Measurements from ENCODE around the gene BAD.

DNA sequence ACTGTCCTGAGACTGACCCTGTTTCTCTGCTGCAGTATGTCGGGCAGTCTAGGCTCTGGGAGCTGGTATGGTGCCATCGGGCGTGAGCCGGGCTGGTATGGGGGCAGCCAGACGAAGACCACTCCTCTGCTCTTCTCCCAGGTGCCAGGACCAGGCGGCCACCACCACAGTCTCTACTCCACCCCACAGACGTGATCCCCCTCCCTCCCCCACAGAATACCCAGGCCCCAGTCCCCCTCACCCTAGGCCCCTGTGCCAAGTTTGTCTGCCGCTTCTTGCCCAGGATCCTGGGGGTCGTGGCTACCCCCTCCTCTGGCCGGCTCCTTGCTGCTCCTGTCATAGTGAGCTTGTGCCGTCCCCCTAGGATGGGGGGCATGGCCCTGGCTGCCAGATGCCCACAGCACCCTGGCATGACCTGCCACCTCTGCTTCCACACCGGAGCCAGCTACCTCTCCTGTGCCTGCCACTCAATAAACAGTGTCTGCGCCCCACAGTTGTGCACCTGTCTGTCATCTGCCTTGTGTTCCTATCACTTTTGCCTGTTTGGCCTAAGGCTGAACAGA lies 4.6 kb upstream of the BAD start:
- TF ChIP-seq POLR2AphosphoS5 (IDR thresholded peaks at IDR 0.05; ENCODE audit: low read depth, low read length): no peak
- TF ChIP-seq SIN3A (IDR thresholded peaks at IDR 0.05; ENCODE audit: borderline replicate concordance, insufficient read depth, low read length): no peak
- TF ChIP-seq, protein P1, sequence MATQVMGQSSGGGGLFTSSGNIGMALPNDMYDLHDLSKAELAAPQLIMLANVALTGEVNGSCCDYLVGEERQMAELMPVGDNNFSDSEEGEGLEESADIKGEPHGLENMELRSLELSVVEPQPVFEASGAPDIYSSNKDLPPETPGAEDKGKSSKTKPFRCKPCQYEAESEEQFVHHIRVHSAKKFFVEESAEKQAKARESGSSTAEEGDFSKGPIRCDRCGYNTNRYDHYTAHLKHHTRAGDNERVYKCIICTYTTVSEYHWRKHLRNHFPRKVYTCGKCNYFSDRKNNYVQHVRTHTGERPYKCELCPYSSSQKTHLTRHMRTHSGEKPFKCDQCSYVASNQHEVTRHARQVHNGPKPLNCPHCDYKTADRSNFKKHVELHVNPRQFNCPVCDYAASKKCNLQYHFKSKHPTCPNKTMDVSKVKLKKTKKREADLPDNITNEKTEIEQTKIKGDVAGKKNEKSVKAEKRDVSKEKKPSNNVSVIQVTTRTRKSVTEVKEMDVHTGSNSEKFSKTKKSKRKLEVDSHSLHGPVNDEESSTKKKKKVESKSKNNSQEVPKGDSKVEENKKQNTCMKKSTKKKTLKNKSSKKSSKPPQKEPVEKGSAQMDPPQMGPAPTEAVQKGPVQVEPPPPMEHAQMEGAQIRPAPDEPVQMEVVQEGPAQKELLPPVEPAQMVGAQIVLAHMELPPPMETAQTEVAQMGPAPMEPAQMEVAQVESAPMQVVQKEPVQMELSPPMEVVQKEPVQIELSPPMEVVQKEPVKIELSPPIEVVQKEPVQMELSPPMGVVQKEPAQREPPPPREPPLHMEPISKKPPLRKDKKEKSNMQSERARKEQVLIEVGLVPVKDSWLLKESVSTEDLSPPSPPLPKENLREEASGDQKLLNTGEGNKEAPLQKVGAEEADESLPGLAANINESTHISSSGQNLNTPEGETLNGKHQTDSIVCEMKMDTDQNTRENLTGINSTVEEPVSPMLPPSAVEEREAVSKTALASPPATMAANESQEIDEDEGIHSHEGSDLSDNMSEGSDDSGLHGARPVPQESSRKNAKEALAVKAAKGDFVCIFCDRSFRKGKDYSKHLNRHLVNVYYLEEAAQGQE (IDR thresholded peaks at IDR 0.05; ENCODE audit: insufficient read depth in 1 of 2, low read depth in 2 of 2, low read length in 2 of 2): no peak
- TF ChIP-seq TAF1 (IDR thresholded peaks at IDR 0.05; ENCODE audit: borderline replicate concordance, insufficient read depth, low read length): no peak

Measured in PFSK-1 (cell line).